Esophagus muscularis mucosa (tissue), 4 donors: Measurements from ENCODE around the gene CDK5RAP2. TPM values are rescaled to one million over a fixed set of nuclear protein-coding genes. Genes with fewer than 3 reads are reported as not detected.

Experiments used
- DNase-seq: peaks from one replicate; pipeline ENCODE4 v3.0.0-alpha.2; 2017; ENCODE audit errors: extremely low spot score
- H3K27ac ChIP-seq, 4 donors: fragments of 200-600 bp; sonication (generic); replicated peaks in 1 of 4; 1 replicate in 3 of 4; 2 replicates in 1 of 4; pipeline ENCODE4 v1.5.1; 2016 to 2019; ENCODE audit warnings: mild to moderate bottlenecking in 1 of 4
- H3K27me3 ChIP-seq, 4 donors: fragments of 200-600 bp; sonication (generic); one replicate each; pipeline versions ENCODE4 v1.5.1 to v1.6.0; 2016 to 2019
- H3K36me3 ChIP-seq, 4 donors: fragments of 200-600 bp; sonication (generic); one replicate each; pipeline ENCODE4 v1.5.1; 2016 to 2019
- H3K4me1 ChIP-seq, 4 donors: fragments of 200-600 bp; sonication (generic); one replicate each; pipeline ENCODE4 v1.5.1; 2016 to 2019
- H3K4me3 ChIP-seq, 4 donors: fragments of 200-600 bp; sonication (generic); 1 replicate in 2 of 4; 2 replicates in 2 of 4; pipeline ENCODE4 v1.5.1; 2016 to 2019; ENCODE audit warnings: mild to moderate bottlenecking in 4 of 4, moderate library complexity in 1 of 4
- H3K9me3 ChIP-seq, 4 donors: fragments of 200-600 bp; sonication (generic); 1 replicate in 3 of 4; 2 replicates in 1 of 4; pipeline ENCODE4 v1.5.1; 2016 to 2019
- CTCF ChIP-seq, 3 experiments: fragments of 200-600 bp in 2 of 3; fragments of 450-650 bp in 1 of 3; sonication (generic) in 2 of 3; IDR thresholded peaks; one replicate each; pipeline ENCODE4 v1.5.1; 2017 to 2019; ENCODE audit warnings: antibody characterized with exemption in 3 of 3, mild to moderate bottlenecking in 2 of 3, moderate library complexity in 1 of 3
- EP300 ChIP-seq: sonication (generic); formaldehyde crosslinking; IDR thresholded peaks from one replicate; pipeline ENCODE4 v1.6.1; 2017; ENCODE audit warnings: antibody characterized with exemption
- POLR2A ChIP-seq: fragments of 450-650 bp; IDR thresholded peaks from one replicate; pipeline ENCODE4 v1.6.1; 2017; ENCODE audit warnings: antibody characterized with exemption, moderate library complexity, mild to moderate bottlenecking, low read depth
- POLR2AphosphoS5 ChIP-seq, 2 donors: sonication (generic); formaldehyde crosslinking; IDR thresholded peaks; one replicate each; pipeline ENCODE4 v1.6.1; 2017; ENCODE audit warnings: antibody characterized with exemption in 2 of 2
- WGBS: methylation state at CpG from one replicate; pipeline ENCODE4 v1.1.5; 2018; 5-methylcytosine and 5-hydroxymethylcytosine counted together
- intact Hi-C: fragments of 100-400 bp; cut with DNase I; formaldehyde crosslinking; loops from one replicate; pipeline ENCODE4 v1.15.1; 2023
- total RNA-seq, 4 donors: library from RNA; depleted of rRNA; stranded (reverse); fragments of >200 nt; gene quantifications; one replicate each; pipeline versions ENCODE4 v1.1.0 to v1.2.1, GENCODE V29; 2016

CDK5RAP2 gene
- total RNA-seq, 4 donors from 2014 or later, result 34.6 to 38.6 (median 36.7) TPM

- intact Hi-C loops, result no loop called here
- no peaks in the 10 kb centered on the region for H3K4me1 ChIP-seq
- H3K4me3 ChIP-seq, result no peak overlapping the region
- peaks cover 4 to 40% (median 21%) of the 10 kb centered on the region in 4 donors for H3K36me3 ChIP-seq
- DNase-seq, result no peak
- H3K27me3 ChIP-seq, result no peaks in the 10 kb centered on the region
- no peaks in the 10 kb centered on the region for H3K9me3 ChIP-seq
- no peak overlapping the region for H3K27ac ChIP-seq
- TF ChIP-seq CTCF (IDR thresholded peaks at IDR 0.05), result no peak
- no peak for TF ChIP-seq POLR2A
- TF ChIP-seq POLR2AphosphoS5 (IDR thresholded peaks at IDR 0.05), result no peak
- TF ChIP-seq EP300, result no peak
Measured at GRCh38 chr9:120608421-120608820, 28.5 kb upstream of the CDK5RAP2 start.

GRCh38 chr9:120603591-120603990 lies 23.6 kb upstream of the CDK5RAP2 start:
- Histone ChIP-seq H3K4me3 (no peak overlapping the region), H3K36me3 (peaks cover 4 to 35% (median 21%) of the 10 kb centered on the region in 4 donors), H3K27me3 (no peaks in the 10 kb centered on the region), H3K27ac (no peak overlapping the region), H3K4me1 (no peaks in the 10 kb centered on the region), H3K9me3 (no peaks in the 10 kb centered on the region)
- intact Hi-C loops, result no loop called here
- no peak for TF ChIP-seq CTCF (IDR thresholded peaks at IDR 0.05)
- no peak for TF ChIP-seq EP300
- TF ChIP-seq POLR2AphosphoS5 (IDR thresholded peaks at IDR 0.05), result no peak
- 91% methylated on average over 1 of the region's 1 CpG for WGBS
- no peak for DNase-seq

- WGBS, result 100% methylated on average over 1 of the region's 1 CpG
- H3K9me3 ChIP-seq, result no peaks in the 10 kb centered on the region
- TF ChIP-seq CTCF (IDR thresholded peaks at IDR 0.05) (no peak), POLR2A (no peak), EP300 (no peak)
- no peaks in the 10 kb centered on the region for H3K4me1 ChIP-seq
- no peak overlapping the region for H3K27ac ChIP-seq
- intact Hi-C loops, result no loop called here
- H3K4me3 ChIP-seq, result no peak overlapping the region
- H3K36me3 ChIP-seq, result peaks cover 4 to 34% (median 21%) of the 10 kb centered on the region in 4 donors
- no peaks in the 10 kb centered on the region for H3K27me3 ChIP-seq
- no peak for DNase-seq
Measured at GRCh38 chr9:120603010-120603409, 23.0 kb upstream of the CDK5RAP2 start.

- no peak for DNase-seq
- WGBS, result 23% methylated on average over 2 of the region's 2 CpGs
- TF ChIP-seq CTCF (IDR thresholded peaks at IDR 0.05), result no peak
- TF ChIP-seq EP300, result no peak
- TF ChIP-seq POLR2A, result no peak
- TF ChIP-seq POLR2AphosphoS5 (IDR thresholded peaks at IDR 0.05), result no peak
- Histone ChIP-seq H3K27ac (no peak overlapping the region), H3K9me3 (peaks cover 0 to 2% (median 0%) of the 10 kb centered on the region in 4 donors), H3K27me3 (no peaks in the 10 kb centered on the region), H3K4me1 (no peaks in the 10 kb centered on the region), H3K4me3 (no peak overlapping the region), H3K36me3 (no peaks in the 10 kb centered on the region)
- intact Hi-C loops, result no loop called here
Measured at GRCh38 chr9:120593955-120594277, 13.9 kb upstream of the CDK5RAP2 start.

- DNase-seq, result no peak
- TF ChIP-seq EP300 (no peak), CTCF (IDR thresholded peaks at IDR 0.05) (no peak), POLR2A (no peak), POLR2AphosphoS5 (IDR thresholded peaks at IDR 0.05) (no peak)
- Histone ChIP-seq H3K27me3 (no peaks in the 10 kb centered on the region), H3K9me3 (peaks cover 0 to 2% (median 0%) of the 10 kb centered on the region in 4 donors), H3K27ac (no peak overlapping the region), H3K4me3 (no peak overlapping the region), H3K36me3 (no peaks in the 10 kb centered on the region), H3K4me1 (no peaks in the 10 kb centered on the region)
- intact Hi-C loops, result no loop called here
- WGBS, result 88% methylated on average over 5 of the region's 5 CpGs
Measured at GRCh38 chr9:120593250-120593954, 13.4 kb upstream of the CDK5RAP2 start.
